Muscle layer of duodenum (tissue), 2 donors: Measurements from ENCODE around the gene SNX21.
"Not testable (repeated sequence)": the region's sequence is repeated elsewhere in the genome, so short reads cannot be mapped to it uniquely, and the experiment has no call there.

ENCODE experiments used
- H3K27ac ChIP-seq: one replicate; pipeline ENCODE4 v1.7.0; 2013; ENCODE audit warnings: mild to moderate bottlenecking, low read length
- H3K27me3 ChIP-seq: one replicate; pipeline ENCODE4 v1.7.0; 2013; ENCODE audit warnings: low read depth, mild to moderate bottlenecking, control low read depth, low read length
- H3K36me3 ChIP-seq, 2 donors: one replicate each; pipeline ENCODE4 v1.7.0; 2013; ENCODE audit warnings: low read length in 2 of 2, control low read depth in 1 of 2, mild to moderate bottlenecking in 1 of 2; ENCODE audit not compliant: insufficient read depth in 2 of 2, control insufficient read depth in 1 of 2
- H3K4me1 ChIP-seq, 2 donors: one replicate each; pipeline ENCODE4 v1.7.0; 2013; ENCODE audit warnings: low read length in 2 of 2, mild to moderate bottlenecking in 2 of 2, control low read depth in 1 of 2, moderate library complexity in 1 of 2; ENCODE audit not compliant: insufficient read depth in 2 of 2, control insufficient read depth in 1 of 2
- H3K4me3 ChIP-seq, 2 donors: one replicate each; pipeline ENCODE4 v1.7.0; 2013; ENCODE audit warnings: low read length in 2 of 2, low read depth in 1 of 2, mild to moderate bottlenecking in 1 of 2
- H3K9me3 ChIP-seq, 2 donors: one replicate each; pipeline ENCODE4 v1.7.0; 2013; ENCODE audit warnings: low read length in 2 of 2, control low read depth in 1 of 2, mild to moderate bottlenecking in 1 of 2; ENCODE audit not compliant: control insufficient read depth in 1 of 2
- donor health status: healthy.

SNX21 gene, protein sequence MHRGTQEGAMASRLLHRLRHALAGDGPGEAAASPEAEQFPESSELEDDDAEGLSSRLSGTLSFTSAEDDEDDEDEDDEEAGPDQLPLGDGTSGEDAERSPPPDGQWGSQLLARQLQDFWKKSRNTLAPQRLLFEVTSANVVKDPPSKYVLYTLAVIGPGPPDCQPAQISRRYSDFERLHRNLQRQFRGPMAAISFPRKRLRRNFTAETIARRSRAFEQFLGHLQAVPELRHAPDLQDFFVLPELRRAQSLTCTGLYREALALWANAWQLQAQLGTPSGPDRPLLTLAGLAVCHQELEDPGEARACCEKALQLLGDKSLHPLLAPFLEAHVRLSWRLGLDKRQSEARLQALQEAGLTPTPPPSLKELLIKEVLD

DNA sequence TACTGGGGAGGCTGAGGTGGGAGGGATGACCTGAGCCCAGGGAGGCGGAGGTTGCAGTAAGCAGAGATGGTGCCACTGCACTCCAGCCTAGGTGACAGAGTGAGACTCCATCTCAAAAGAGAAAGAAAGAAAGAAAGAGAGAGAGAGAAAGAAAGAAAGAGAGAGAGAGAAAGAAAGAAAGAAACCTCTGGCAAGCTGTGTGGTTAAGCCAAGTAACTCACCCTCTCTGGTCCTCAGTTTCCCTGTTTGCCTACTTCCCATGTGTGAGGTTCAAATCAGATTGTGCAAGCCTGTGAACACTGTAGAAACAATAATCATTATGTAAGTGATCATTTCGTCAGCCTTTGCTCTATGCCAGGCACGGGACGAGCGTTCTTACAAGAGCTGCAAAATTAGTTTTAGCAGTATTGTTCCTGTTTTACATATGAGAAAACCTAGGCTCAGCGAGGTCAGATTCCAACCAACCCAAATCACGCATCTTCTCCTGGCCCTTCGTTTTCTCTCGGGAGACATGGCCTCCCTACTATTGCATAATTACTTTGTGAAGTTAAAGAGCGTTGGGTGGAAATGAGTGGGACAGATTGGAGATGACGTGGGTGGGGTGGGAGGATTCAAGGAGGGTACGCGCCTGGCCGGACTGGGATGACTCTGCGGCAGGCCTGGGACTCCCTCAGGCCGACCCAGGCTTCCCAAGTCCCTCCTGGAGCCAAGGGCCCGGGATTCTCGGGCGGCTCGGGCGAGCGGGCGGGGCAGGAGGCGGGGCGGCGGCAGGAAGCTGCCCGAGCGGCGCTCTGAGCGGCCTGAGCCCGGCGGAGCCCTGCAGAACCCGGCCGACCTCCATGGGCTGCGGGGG lies at the start of gene SNX21:
Gene SNX21 (plus strand): TSS at position 770 of the 853 bp plus-strand sequence. CDS start 121 bp downstream, outside the sequence.
- Histone ChIP-seq H3K4me1 (peaks cover 13 to 33% of the 10 kb centered on the region in 2 donors), H3K27me3 (no peaks in the 10 kb centered on the region), H3K9me3 (no peaks in the 10 kb centered on the region), H3K27ac (peak within 1 kb of the TSS; percentile 68), H3K36me3 (peaks cover 0 to 5% of the 10 kb centered on the region in 2 donors), H3K4me3 (peak within 1 kb of the TSS; percentile 76 to 82)

DNA sequence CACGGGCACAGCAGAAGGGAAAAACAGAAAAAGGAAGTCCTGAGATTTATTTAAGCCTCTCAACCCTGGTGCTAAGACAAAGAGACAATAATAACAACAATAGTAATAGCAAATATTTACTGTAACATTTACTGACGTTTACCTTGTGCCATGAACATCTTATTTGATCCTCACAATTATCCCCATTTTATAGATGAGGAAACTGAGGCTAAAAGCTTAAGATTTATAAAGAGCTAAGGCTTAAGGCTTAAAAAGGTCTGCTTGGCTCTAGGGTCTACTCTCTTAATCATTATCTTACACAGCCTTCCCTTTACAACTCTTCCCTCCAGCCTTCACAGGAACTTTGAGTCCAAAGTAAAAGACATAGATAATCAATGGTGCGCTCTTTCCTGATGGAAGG lies 45.2 kb upstream of the SNX21 start:
- no peaks in the 10 kb centered on the region for H3K36me3 ChIP-seq

DNA sequence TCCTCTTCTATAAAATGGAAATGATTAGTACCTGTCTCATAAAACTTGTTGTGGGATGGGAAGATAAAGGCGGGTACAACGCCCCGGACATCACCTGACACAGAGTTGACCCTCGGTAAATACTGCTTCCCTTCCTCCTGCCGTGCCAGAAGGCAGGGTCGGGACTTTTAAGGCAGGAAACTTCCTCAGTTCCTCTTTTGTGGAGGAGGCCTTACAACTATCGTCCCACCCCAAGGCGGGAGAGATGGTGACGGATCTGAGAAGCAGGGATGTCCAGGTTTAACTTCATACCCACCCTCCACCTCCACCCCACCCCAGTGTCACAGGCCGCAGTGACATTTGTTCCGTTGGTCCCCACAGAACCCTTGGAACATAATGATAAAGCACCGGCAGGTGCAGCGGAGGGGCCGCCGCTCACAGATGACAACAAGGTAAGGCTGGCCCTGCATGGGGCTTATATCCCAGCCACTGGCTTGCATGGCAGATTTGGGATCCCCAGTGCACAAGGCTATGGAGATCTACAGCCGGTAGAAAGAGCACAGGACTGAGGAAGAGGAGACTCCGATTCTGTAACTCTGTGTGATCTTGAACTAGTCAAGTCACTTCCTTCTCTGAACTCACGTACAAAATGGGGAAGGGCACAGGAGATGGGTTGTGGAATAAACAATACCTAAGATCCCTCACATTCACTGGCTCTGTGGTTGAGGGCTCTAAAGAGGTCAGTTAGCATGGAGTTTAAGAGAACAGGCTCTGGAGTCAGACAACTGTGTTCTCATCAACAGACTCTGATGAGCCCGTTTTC lies 41.1 kb upstream of the SNX21 start:
- peaks cover 6 to 11% of the 10 kb centered on the region in 2 donors for H3K4me1 ChIP-seq
- peak overlapping the region; percentile 81 to 88 for H3K4me3 ChIP-seq
- no peaks in the 10 kb centered on the region for H3K27me3 ChIP-seq
- H3K27ac ChIP-seq: peak overlapping the region; percentile 96
- no peaks in the 10 kb centered on the region for H3K9me3 ChIP-seq
- peaks cover 22 to 31% of the 10 kb centered on the region in 2 donors for H3K36me3 ChIP-seq

More for the DNA sequence above, 45.2 kb upstream of the SNX21 start:
- no peak overlapping the region for H3K27ac ChIP-seq
- peaks cover 6 to 11% of the 10 kb centered on the region in 2 donors for H3K4me1 ChIP-seq
- H3K9me3 ChIP-seq: no peaks in the 10 kb centered on the region
- H3K27me3 ChIP-seq: no peaks in the 10 kb centered on the region
- no peak overlapping the region for H3K4me3 ChIP-seq

DNA sequence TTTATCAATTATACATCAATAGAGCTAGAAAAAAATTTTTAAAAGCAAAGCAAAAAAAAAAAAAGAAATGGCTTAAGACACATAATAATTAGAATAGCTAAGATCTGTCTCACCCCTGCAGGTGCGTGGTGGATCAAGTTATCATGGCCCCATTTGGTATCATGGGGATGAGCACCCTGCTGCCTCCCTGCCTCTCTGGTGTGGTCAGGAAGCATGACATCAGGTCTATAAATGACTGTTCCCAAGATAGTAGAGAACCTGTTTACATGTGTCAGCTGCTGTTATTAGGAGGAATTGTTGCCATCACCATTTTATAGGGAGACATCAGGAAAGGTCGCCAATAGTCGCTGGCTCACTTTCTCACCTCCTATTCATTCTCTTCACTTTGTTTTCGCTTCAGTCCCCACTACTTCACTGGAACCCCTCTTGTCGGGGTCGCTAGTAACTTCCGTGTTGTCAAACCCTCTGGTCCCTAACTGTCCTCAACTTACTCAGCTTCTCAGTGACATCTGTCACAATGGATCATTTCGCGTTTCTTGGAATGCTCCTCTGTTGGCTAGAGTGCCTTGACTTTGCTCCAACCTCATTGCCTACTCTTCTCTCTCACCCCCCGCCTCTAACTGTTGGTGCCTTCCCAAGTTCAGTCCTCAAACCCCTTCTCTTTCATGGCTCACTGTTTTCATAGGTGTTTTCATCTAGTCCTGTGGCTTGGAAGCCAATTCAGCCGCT lies 37.1 kb upstream of the SNX21 start:
- no peaks in the 10 kb centered on the region for H3K9me3 ChIP-seq
- H3K27ac ChIP-seq: no peak overlapping the region
- no peak overlapping the region for H3K4me3 ChIP-seq
- peaks cover 6 to 17% of the 10 kb centered on the region in 2 donors for H3K4me1 ChIP-seq
- no peaks in the 10 kb centered on the region for H3K27me3 ChIP-seq
- peaks cover 22 to 39% of the 10 kb centered on the region in 2 donors for H3K36me3 ChIP-seq

DNA sequence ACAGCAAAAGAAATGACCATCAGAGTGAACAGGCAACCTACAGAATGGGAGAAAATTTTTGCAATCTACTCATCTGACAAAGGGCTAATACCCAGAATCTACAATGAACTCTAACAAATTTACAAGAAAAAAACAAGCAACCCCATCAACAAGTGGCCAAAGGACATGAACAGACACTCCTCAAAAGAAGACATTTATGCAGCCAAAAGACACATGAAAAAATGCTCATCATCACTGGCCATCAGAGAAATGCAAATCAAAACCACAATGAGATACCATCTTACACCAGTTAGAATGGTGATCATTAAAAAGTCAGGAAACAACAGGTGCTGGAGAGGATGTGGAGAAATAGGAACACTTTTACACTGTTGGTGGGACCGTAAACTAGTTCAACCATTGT lies 36.1 kb upstream of the SNX21 start:
- not testable (repeated sequence) for H3K4me3 ChIP-seq, H3K27ac ChIP-seq, H3K27me3 ChIP-seq, H3K9me3 ChIP-seq
- H3K4me1 ChIP-seq: peaks cover 5 to 13% of the 10 kb centered on the region in 2 donors
- H3K36me3 ChIP-seq: peaks cover 32 to 49% of the 10 kb centered on the region in 2 donors

DNA sequence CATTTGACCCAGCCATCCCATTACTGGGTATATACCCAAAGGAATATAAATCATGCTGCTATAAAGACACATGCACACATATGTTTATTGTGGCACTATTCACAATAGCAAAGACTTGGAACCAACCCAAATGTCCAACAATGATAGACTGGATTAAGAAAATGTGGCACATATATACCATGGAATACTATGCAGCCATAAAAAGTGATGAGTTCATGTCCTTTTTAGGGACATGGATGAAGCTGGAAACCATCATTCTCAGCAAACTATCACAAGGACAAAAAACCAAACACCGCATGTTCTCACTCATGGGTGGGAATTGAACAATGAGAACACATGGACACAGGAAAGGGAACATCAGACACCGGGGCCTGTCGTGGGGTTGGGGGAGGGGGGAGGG lies 35.6 kb upstream of the SNX21 start:
- H3K27ac ChIP-seq, H3K27me3 ChIP-seq, H3K4me1 ChIP-seq, H3K4me3 ChIP-seq, H3K9me3 ChIP-seq: not testable (repeated sequence)
- H3K36me3 ChIP-seq: peaks cover 36 to 53% of the 10 kb centered on the region in 2 donors

DNA sequence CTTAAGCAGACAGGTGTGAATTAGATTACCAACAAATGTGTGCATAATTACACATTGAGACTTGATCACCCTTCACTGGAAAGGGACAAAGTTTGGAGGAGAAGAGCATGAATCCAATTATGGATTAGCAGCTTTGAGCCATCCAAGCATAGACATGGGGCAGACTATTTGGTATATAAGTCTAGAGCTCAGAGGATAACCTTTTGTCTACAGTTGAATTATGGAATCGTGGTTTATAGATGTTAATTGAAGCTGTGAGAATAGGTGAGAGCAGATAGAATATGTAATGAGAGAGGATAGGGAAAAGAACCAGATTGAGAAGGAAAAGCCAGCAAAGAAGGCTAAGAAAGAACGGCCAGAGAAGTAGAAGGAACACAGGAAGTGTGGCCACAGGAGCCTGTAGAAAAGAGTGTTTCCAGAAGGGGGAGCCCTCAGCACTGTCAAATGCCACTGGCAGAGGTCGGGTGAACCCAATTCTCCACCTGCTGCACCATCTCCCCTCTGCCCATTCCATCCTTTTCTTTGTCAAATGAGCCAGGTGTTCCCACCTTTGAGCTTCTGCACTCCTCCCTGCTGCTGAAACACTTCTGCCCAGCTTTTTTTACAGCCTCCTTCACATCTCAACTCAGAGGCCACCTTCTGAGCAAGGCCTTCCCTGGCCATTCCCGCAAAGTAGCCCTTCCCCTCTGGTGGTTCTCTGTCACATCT lies 34.5 kb upstream of the SNX21 start:
- H3K4me3 ChIP-seq: no peak overlapping the region
- H3K36me3 ChIP-seq: peaks cover 42 to 59% of the 10 kb centered on the region in 2 donors
- H3K27me3 ChIP-seq: no peaks in the 10 kb centered on the region
- H3K9me3 ChIP-seq: no peaks in the 10 kb centered on the region
- peak overlapping the region; percentile 17 for H3K27ac ChIP-seq
- peaks cover 0 to 7% of the 10 kb centered on the region in 2 donors for H3K4me1 ChIP-seq

DNA sequence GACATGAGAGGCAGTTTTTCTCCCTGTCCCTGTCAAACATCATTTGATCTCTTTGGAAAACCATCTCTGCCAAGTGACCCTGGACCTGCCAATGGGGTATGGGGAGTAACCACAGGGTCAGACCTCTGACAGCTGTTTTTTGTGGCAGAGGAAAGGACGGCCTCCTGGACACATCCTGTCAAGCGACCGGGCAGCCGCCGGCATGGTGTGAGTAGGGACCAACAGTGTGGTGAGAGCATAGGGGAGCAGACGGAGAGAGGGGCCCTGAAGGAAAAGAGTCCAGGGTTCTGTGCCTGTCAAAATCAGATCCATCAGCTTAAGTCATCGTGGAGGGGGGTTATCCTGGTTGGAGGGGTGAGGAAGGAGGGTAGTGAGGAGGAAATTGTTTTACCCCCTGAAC lies 31.7 kb upstream of the SNX21 start:
- Histone ChIP-seq H3K36me3 (peaks cover 47 to 61% of the 10 kb centered on the region in 2 donors), H3K4me1 (peaks cover 0 to 7% of the 10 kb centered on the region in 2 donors), H3K27ac (no peak overlapping the region), H3K27me3 (no peaks in the 10 kb centered on the region), H3K9me3 (no peaks in the 10 kb centered on the region), H3K4me3 (no peak overlapping the region)

DNA sequence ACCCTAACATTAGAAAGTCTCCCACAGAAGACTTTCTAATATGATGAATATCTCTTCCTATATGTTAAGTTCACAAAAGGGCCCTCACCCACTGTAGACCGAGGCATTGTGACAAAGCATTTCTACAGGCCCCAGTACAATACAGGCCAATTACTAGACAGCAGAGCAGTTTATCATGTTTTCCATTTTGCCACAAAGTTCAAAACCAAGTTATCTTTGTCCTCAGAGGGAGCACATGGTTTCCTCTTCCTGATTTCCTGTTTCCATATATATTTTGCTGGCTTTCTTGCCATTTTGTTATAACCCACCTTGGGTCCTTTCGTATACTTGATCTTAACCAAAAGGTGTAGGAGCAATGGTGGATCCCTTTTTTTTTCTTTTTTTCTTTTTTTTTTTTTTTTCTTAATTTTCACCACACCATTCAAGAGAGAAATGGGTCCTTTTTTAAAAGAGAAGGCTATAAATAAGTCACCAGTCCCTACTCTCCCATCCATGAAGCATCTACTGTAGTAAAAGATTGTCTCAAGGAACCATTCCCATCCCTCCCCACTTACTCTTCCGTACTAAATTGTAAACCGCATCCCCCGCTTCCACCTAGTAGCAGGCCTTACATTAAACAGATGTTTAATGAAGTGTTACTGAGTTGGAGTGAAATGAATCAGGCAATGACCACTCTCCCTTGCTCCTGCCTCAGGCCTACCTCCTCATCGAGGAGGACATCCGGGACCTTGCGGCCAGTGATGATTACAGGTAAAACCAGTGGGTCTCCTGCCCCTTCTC lies 23.2 kb upstream of the SNX21 start:
- H3K4me3 ChIP-seq: no peak overlapping the region
- peaks cover 4 to 8% of the 10 kb centered on the region in 2 donors for H3K4me1 ChIP-seq
- peaks cover 33 to 58% of the 10 kb centered on the region in 2 donors for H3K36me3 ChIP-seq
- H3K9me3 ChIP-seq: no peaks in the 10 kb centered on the region
- H3K27ac ChIP-seq: no peak overlapping the region
- no peaks in the 10 kb centered on the region for H3K27me3 ChIP-seq
